Ovary (tissue), 3 donors: ENCODE measurements around the gene RPS25.

Experiments used
- CTCF ChIP-seq, 3 donors: fragments of 450-650 bp in 2 of 3; fragments of 200-600 bp in 1 of 3; IDR thresholded peaks; one replicate each; pipeline versions ENCODE4 v1.5.1 to v1.8.0; 2016 to 2022; ENCODE audit warnings: antibody characterized with exemption in 3 of 3, mild to moderate bottlenecking in 1 of 3
- POLR2A ChIP-seq: fragments of 450-650 bp; IDR thresholded peaks from one replicate; pipeline ENCODE4 v1.6.1; 2017; ENCODE audit warnings: antibody characterized with exemption, mild to moderate bottlenecking, moderate library complexity
- donor health status: DM: no; HTN: no; CAD: no.

DNA sequence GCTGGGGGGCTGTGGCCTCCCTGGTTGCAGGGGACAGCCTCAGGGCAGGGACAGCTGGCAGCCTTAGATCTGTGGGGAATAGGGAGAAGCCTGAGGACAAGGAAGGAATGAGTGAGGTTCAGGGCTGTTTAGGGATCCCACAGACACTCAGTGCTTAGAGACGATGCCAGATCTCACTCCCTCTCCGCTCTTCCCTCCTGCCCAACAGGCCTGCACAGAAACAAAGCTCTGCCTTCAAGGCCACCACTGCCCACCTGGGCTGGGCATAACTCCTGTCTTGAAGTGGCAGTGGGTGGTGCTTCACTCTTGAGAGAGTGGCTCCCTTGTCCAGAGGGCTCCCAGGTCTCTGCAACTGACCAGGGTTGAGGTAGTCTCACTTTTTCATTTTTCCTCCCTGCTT is 33.3 kb downstream of the RPS25 start:
- TF ChIP-seq POLR2A = no peak
- TF ChIP-seq CTCF (IDR thresholded peaks at IDR 0.05) = no peak
